Measurements from ENCODE around the gene TMEM63B.
"Not testable (repeated sequence)": the region's sequence is repeated elsewhere in the genome, so short reads cannot be mapped to it uniquely, and the experiment has no call there.

Gene TMEM63B

GRCh38 chr6:44087623-44088022, 39.7 kb upstream of the TMEM63B start:
- peaks cover 5% of the 10 kb centered on the region for H3K4me1 ChIP-seq (ENCODE audit: control insufficient read depth, low read depth, low read length)
- H3K27me3 ChIP-seq (ENCODE audit: control insufficient read depth, insufficient read depth, low read length): no peaks in the 10 kb centered on the region
- H3K9me3 ChIP-seq (ENCODE audit: control insufficient read depth, low read depth, low read length): no peaks in the 10 kb centered on the region
- H3K9ac ChIP-seq (ENCODE audit: low read length): no peak overlapping the region
- H3K4me3 ChIP-seq (ENCODE audit: low read length): no peak overlapping the region
- no peak overlapping the region for H3K27ac ChIP-seq (ENCODE audit: low read length)
- no peaks in the 10 kb centered on the region for H3K36me3 ChIP-seq (ENCODE audit: control insufficient read depth, low read depth, low read length)

- Histone ChIP-seq H3K9me3 (ENCODE audit: control insufficient read depth, low read depth, low read length) (no peaks in the 10 kb centered on the region), H3K9ac (ENCODE audit: low read length) (no peak overlapping the region), H3K4me1 (ENCODE audit: control insufficient read depth, low read depth, low read length) (peaks cover 5% of the 10 kb centered on the region), H3K27me3 (ENCODE audit: control insufficient read depth, insufficient read depth, low read length) (no peaks in the 10 kb centered on the region), H3K36me3 (ENCODE audit: control insufficient read depth, low read depth, low read length) (no peaks in the 10 kb centered on the region), H3K27ac (ENCODE audit: low read length) (no peak overlapping the region), H3K4me3 (ENCODE audit: low read length) (no peak overlapping the region)
These were observed 38.3 kb upstream of the TMEM63B start for GRCh38 chr6:44088827-44089590.

- Histone ChIP-seq H3K27me3 (ENCODE audit: control insufficient read depth, insufficient read depth, low read length) (no peaks in the 10 kb centered on the region), H3K4me1 (ENCODE audit: control insufficient read depth, low read depth, low read length) (no peaks in the 10 kb centered on the region), H3K9ac (ENCODE audit: low read length) (no peak overlapping the region), H3K4me3 (ENCODE audit: low read length) (no peak overlapping the region), H3K27ac (ENCODE audit: low read length) (no peak overlapping the region), H3K36me3 (ENCODE audit: control insufficient read depth, low read depth, low read length) (no peaks in the 10 kb centered on the region), H3K9me3 (ENCODE audit: control insufficient read depth, low read depth, low read length) (no peaks in the 10 kb centered on the region)
These were observed 36.9 kb upstream of the TMEM63B start for GRCh38 chr6:44090465-44090864.

GRCh38 chr6:44091356-44091755, 36.0 kb upstream of the TMEM63B start:
- H3K27ac ChIP-seq (ENCODE audit: low read length); H3K36me3 ChIP-seq (ENCODE audit: control insufficient read depth, low read depth, low read length); H3K27me3 ChIP-seq (ENCODE audit: control insufficient read depth, insufficient read depth, low read length); H3K4me1 ChIP-seq (ENCODE audit: control insufficient read depth, low read depth, low read length); H3K9ac ChIP-seq (ENCODE audit: low read length); H3K4me3 ChIP-seq (ENCODE audit: low read length); H3K9me3 ChIP-seq (ENCODE audit: control insufficient read depth, low read depth, low read length): not testable (repeated sequence)

- Histone ChIP-seq H3K27ac (ENCODE audit: low read length) (no peak overlapping the region), H3K36me3 (ENCODE audit: control insufficient read depth, low read depth, low read length) (no peaks in the 10 kb centered on the region), H3K9ac (ENCODE audit: low read length) (no peak overlapping the region), H3K4me3 (ENCODE audit: low read length) (no peak overlapping the region), H3K4me1 (ENCODE audit: control insufficient read depth, low read depth, low read length) (no peaks in the 10 kb centered on the region), H3K9me3 (ENCODE audit: control insufficient read depth, low read depth, low read length) (no peaks in the 10 kb centered on the region), H3K27me3 (ENCODE audit: control insufficient read depth, insufficient read depth, low read length) (no peaks in the 10 kb centered on the region)
These were observed 35.1 kb upstream of the TMEM63B start for GRCh38 chr6:44091981-44092884.

- H3K27me3 ChIP-seq (ENCODE audit: control insufficient read depth, insufficient read depth, low read length): no peaks in the 10 kb centered on the region
- H3K4me1 ChIP-seq (ENCODE audit: control insufficient read depth, low read depth, low read length): no peaks in the 10 kb centered on the region
- H3K9ac ChIP-seq (ENCODE audit: low read length): no peak overlapping the region
- no peaks in the 10 kb centered on the region for H3K9me3 ChIP-seq (ENCODE audit: control insufficient read depth, low read depth, low read length)
- no peak overlapping the region for H3K27ac ChIP-seq (ENCODE audit: low read length)
- no peaks in the 10 kb centered on the region for H3K36me3 ChIP-seq (ENCODE audit: control insufficient read depth, low read depth, low read length)
- H3K4me3 ChIP-seq (ENCODE audit: low read length): no peak overlapping the region
These were observed 34.3 kb upstream of the TMEM63B start for GRCh38 chr6:44093066-44093465.

- H3K27ac ChIP-seq (ENCODE audit: low read length): no peak overlapping the region
- no peak overlapping the region for H3K4me3 ChIP-seq (ENCODE audit: low read length)
- H3K36me3 ChIP-seq (ENCODE audit: control insufficient read depth, low read depth, low read length): no peaks in the 10 kb centered on the region
- no peaks in the 10 kb centered on the region for H3K4me1 ChIP-seq (ENCODE audit: control insufficient read depth, low read depth, low read length)
- no peaks in the 10 kb centered on the region for H3K27me3 ChIP-seq (ENCODE audit: control insufficient read depth, insufficient read depth, low read length)
- H3K9ac ChIP-seq (ENCODE audit: low read length): no peak overlapping the region
- H3K9me3 ChIP-seq (ENCODE audit: control insufficient read depth, low read depth, low read length): no peaks in the 10 kb centered on the region
These were observed 33.5 kb upstream of the TMEM63B start for GRCh38 chr6:44093750-44094402.

GRCh38 chr6:44094403-44095242, 32.7 kb upstream of the TMEM63B start:
- Histone ChIP-seq H3K9ac (ENCODE audit: low read length) (no peak overlapping the region), H3K36me3 (ENCODE audit: control insufficient read depth, low read depth, low read length) (peaks cover 2% of the 10 kb centered on the region), H3K4me1 (ENCODE audit: control insufficient read depth, low read depth, low read length) (no peaks in the 10 kb centered on the region), H3K27ac (ENCODE audit: low read length) (no peak overlapping the region), H3K27me3 (ENCODE audit: control insufficient read depth, insufficient read depth, low read length) (no peaks in the 10 kb centered on the region), H3K9me3 (ENCODE audit: control insufficient read depth, low read depth, low read length) (no peaks in the 10 kb centered on the region), H3K4me3 (ENCODE audit: low read length) (no peak overlapping the region)

- not testable (repeated sequence) for H3K36me3 ChIP-seq (ENCODE audit: control insufficient read depth, low read depth, low read length); H3K27me3 ChIP-seq (ENCODE audit: control insufficient read depth, insufficient read depth, low read length); H3K4me3 ChIP-seq (ENCODE audit: low read length); H3K27ac ChIP-seq (ENCODE audit: low read length); H3K4me1 ChIP-seq (ENCODE audit: control insufficient read depth, low read depth, low read length); H3K9me3 ChIP-seq (ENCODE audit: control insufficient read depth, low read depth, low read length); H3K9ac ChIP-seq (ENCODE audit: low read length)
These were observed 32.1 kb upstream of the TMEM63B start for GRCh38 chr6:44095243-44095623.

GRCh38 chr6:44096612-44097011, 30.7 kb upstream of the TMEM63B start:
- Histone ChIP-seq H3K4me3 (ENCODE audit: low read length) (no peak overlapping the region), H3K27ac (ENCODE audit: low read length) (no peak overlapping the region), H3K36me3 (ENCODE audit: control insufficient read depth, low read depth, low read length) (peaks cover 2% of the 10 kb centered on the region), H3K9me3 (ENCODE audit: control insufficient read depth, low read depth, low read length) (no peaks in the 10 kb centered on the region), H3K27me3 (ENCODE audit: control insufficient read depth, insufficient read depth, low read length) (no peaks in the 10 kb centered on the region), H3K9ac (ENCODE audit: low read length) (no peak overlapping the region), H3K4me1 (ENCODE audit: control insufficient read depth, low read depth, low read length) (no peaks in the 10 kb centered on the region)

- Histone ChIP-seq H3K36me3 (ENCODE audit: control insufficient read depth, low read depth, low read length) (peaks cover 2% of the 10 kb centered on the region), H3K9ac (ENCODE audit: low read length) (no peak overlapping the region), H3K4me3 (ENCODE audit: low read length) (no peak overlapping the region), H3K4me1 (ENCODE audit: control insufficient read depth, low read depth, low read length) (no peaks in the 10 kb centered on the region), H3K9me3 (ENCODE audit: control insufficient read depth, low read depth, low read length) (no peaks in the 10 kb centered on the region), H3K27ac (ENCODE audit: low read length) (no peak overlapping the region), H3K27me3 (ENCODE audit: control insufficient read depth, insufficient read depth, low read length) (no peaks in the 10 kb centered on the region)
These were observed 29.5 kb upstream of the TMEM63B start for GRCh38 chr6:44097782-44098317.
